ENCODE measurements around the gene CD96.
"Not testable (repeated sequence)": the region's sequence is repeated elsewhere in the genome, so short reads cannot be mapped to it uniquely, and the experiment has no call there.

CD96 gene

GRCh38 chr3:111561902-111562301 lies 19.9 kb downstream of the CD96 start:
- DNase-seq: not testable (repeated sequence)

- no peak for DNase-seq
Observed at GRCh38 chr3:111566844-111567243, 24.8 kb downstream of the CD96 start.

GRCh38 chr3:111568355-111568754 lies 26.4 kb downstream of the CD96 start:
- no peak for DNase-seq

GRCh38 chr3:111568911-111569310 lies 26.9 kb downstream of the CD96 start:
- no peak for DNase-seq

GRCh38 chr3:111570404-111571030 lies 28.5 kb downstream of the CD96 start:
- DNase-seq: no peak

GRCh38 chr3:111571282-111571681 lies 29.3 kb downstream of the CD96 start:
- no peak for DNase-seq

- DNase-seq: peak in 1 of 5 experiments; percentile 27
Observed at GRCh38 chr3:111571907-111572460, 30.0 kb downstream of the CD96 start.

GRCh38 chr3:111577113-111577512 lies 35.1 kb downstream of the CD96 start:
- no peak for DNase-seq

- peak in 1 of 5 experiments; percentile 70 for DNase-seq
Observed at GRCh38 chr3:111577798-111578685, 36.0 kb downstream of the CD96 start.

- DNase-seq: no peak
Observed at GRCh38 chr3:111578867-111579266, 36.9 kb downstream of the CD96 start.

- no peak for DNase-seq
Observed at GRCh38 chr3:111579495-111579894, 37.5 kb downstream of the CD96 start.

GRCh38 chr3:111581403-111582119 lies 39.6 kb downstream of the CD96 start:
- DNase-seq: no peak

GRCh38 chr3:111582120-111582474 lies 40.1 kb downstream of the CD96 start:
- no peak for DNase-seq

GRCh38 chr3:111584744-111585143 lies 42.7 kb downstream of the CD96 start:
- no peak for DNase-seq

- no peak for DNase-seq
Observed at GRCh38 chr3:111585217-111585616, 43.2 kb downstream of the CD96 start.

GRCh38 chr3:111588527-111588926 lies 46.5 kb downstream of the CD96 start:
- no peak for DNase-seq

GRCh38 chr3:111589303-111590142 lies 47.5 kb downstream of the CD96 start:
- no peak for DNase-seq

GRCh38 chr3:111590143-111590491 lies 48.1 kb downstream of the CD96 start:
- no peak for DNase-seq

GRCh38 chr3:111591555-111591954 lies 49.6 kb downstream of the CD96 start:
- DNase-seq: no peak

GRCh38 chr3:111592143-111592542 lies 50.1 kb downstream of the CD96 start:
- DNase-seq: no peak

GRCh38 chr3:111592936-111593335 lies 50.9 kb downstream of the CD96 start:
- no peak for DNase-seq

GRCh38 chr3:111593666-111594065 lies 51.7 kb downstream of the CD96 start:
- DNase-seq: no peak

Data from T-helper 2 cell (primary cell).